Fibroblast of mammary gland (primary cell): Measurements from ENCODE around the gene B4GALT3.

Experiments used
- DNase-seq: peaks from one replicate; pipeline ENCODE4 v3.0.0-alpha.2; 2010; ENCODE audit warnings: low read depth
- H3K4me3 ChIP-seq: 2 replicates; pipeline ENCODE4 v1.5.1; 2011; ENCODE audit warnings: low read depth, mild to moderate bottlenecking, low read length, moderate library complexity; ENCODE audit not compliant: control insufficient read depth
- CTCF ChIP-seq: conservative IDR thresholded peaks from 2 replicates; pipeline ENCODE4 v1.5.1; 2011; ENCODE audit warnings: low read depth, low read length, inconsistent platforms; ENCODE audit not compliant: control insufficient read depth, insufficient read depth

The B4GALT3 gene

GRCh38 chr1:161171696-161172095 lies 5.6 kb downstream of the B4GALT3 start:
- DNase-seq: no peak
- no peak overlapping the region for H3K4me3 ChIP-seq
- no peak for TF ChIP-seq CTCF

GRCh38 chr1:161171191-161171590 lies 6.1 kb downstream of the B4GALT3 start:
- no peak overlapping the region for H3K4me3 ChIP-seq
- DNase-seq: peak; percentile 38
- peak; percentile 41 for TF ChIP-seq CTCF

- no peak for TF ChIP-seq CTCF
- no peak for DNase-seq
- no peak overlapping the region for H3K4me3 ChIP-seq
These were observed 8.4 kb downstream of the B4GALT3 start for GRCh38 chr1:161168906-161169305.

GRCh38 chr1:161166669-161167548 lies 10.4 kb downstream of the B4GALT3 start:
- DNase-seq: no peak
- peak overlapping the region; percentile 81 for H3K4me3 ChIP-seq
- TF ChIP-seq CTCF: no peak

- H3K4me3 ChIP-seq: peak within 1 kb of the TSS; percentile 81
- peak; percentile 98 for DNase-seq
- TF ChIP-seq CTCF: peak; percentile 57
These were observed 11.3 kb downstream of the B4GALT3 start, which contains the start of gene PPOX for GRCh38 chr1:161165742-161166668. Gene PPOX, plus strand, starts transcription at chr1:161166426. Its CDS starts 422 bp downstream, at chr1:161166848.

GRCh38 chr1:161164901-161165610 lies 12.3 kb downstream of the B4GALT3 start:
- peak overlapping the region; percentile 81 for H3K4me3 ChIP-seq
- no peak for TF ChIP-seq CTCF
- no peak for DNase-seq
